ENCODE results near the gene DYRK3. TPM values are rescaled to one million over a fixed set of nuclear protein-coding genes. Genes with fewer than 3 reads are reported as not detected.

The DYRK3 gene
- total and polyA plus RNA-seq, 2 of the 13 experiments (the other 11 are each of a cell fraction or from before 2014, with no cell fraction given) = 0.48 to 2.8 TPM

- no peaks in the 10 kb centered on the region for H3K79me2 ChIP-seq (ENCODE audit: insufficient read depth, low read length)
- H3K36me3 ChIP-seq (replicated peaks in 1 of 2; ENCODE audit: control insufficient read depth in 1 of 2, insufficient read depth in 2 of 2, low read length in 2 of 2) = no peaks in the 10 kb centered on the region
- POLR2A ChIA-PET = interaction anchor here (0.9 kb wide), 1 partner anchor 18 kb away, joined by 5 read pairs; the partner anchor contains the start of gene EIF2D
- no peak overlapping the region for H3K27ac ChIP-seq (ENCODE audit: extremely low read length, insufficient read depth, low read length)
- in situ Hi-C loops (cut with HindIII; ENCODE audit: extremely low pct_ligation_motif_present, low pct_unique_long_range_greater_than_20kb) = loop anchor here (5.0 to 25.0 kb wide), 2 partner anchors 36 to 281 kb away; partner anchors contain the start of gene FCMR
- H3K27me3 ChIP-seq (ENCODE audit: control insufficient read depth in 1 of 2, insufficient read depth in 2 of 2, low read length in 2 of 2) = peaks cover 0 to 23% of the 10 kb centered on the region in 2 experiments; a peak in 3 of 5 replicates
- peak; percentile 85 for FAIRE-seq
- peak; percentile 78 for DNase-seq (ENCODE audit: low spot score)
- BruUV-seq (replicated peaks) = no TSS peak
- H2AFZ ChIP-seq (ENCODE audit: low read length) = no peak overlapping the region
- 17% methylated on average over 4 of the region's 4 CpGs for WGBS (ENCODE audit: low lambda C conversion rate)
- peaks cover 24% of the 10 kb centered on the region for H3K4me1 ChIP-seq (ENCODE audit: insufficient read depth, low read length)
- ATAC-seq = peak; percentile 39
- H3K4me3 ChIP-seq (replicated peaks in 1 of 3; ENCODE audit: insufficient read depth in 1 of 3, low read depth in 2 of 3, low read length in 3 of 3) = no peak overlapping the region
- intact Hi-C loops (cut with micrococcal nuclease; ENCODE audit: unreplicated experiment) = loop anchor here (5.0 kb wide), 1 partner anchor 351 kb away; no protein-coding TSS in a partner anchor
- H3K9ac ChIP-seq (ENCODE audit: insufficient read depth, low read depth, low read length) = no peak overlapping the region
- no peak overlapping the region for H3K4me2 ChIP-seq (ENCODE audit: low read depth, low read length)
- no peaks in the 10 kb centered on the region for H4K20me1 ChIP-seq (ENCODE audit: insufficient read depth, low read length)
- H3K9me3 ChIP-seq (ENCODE audit: low read length) = no peaks in the 10 kb centered on the region
- CTCF ChIA-PET (ENCODE audit: low intra/inter-chr PET ratio, low total read pairs) = interaction anchor here (1.2 to 1.9 kb wide), 3 partner anchors 27 to 351 kb away, joined by 3 to 17 read pairs (median 3); no protein-coding TSS in a partner anchor
- 0 out of 2 replicates have a peak, but pooled peaks have one; percentile 38 for TF ChIP-seq ZNF574 (CRISPR knock-in tag; IDR thresholded peaks at IDR 0.05)
- TF ChIP-seq CTCF (CRISPR knock-in tag; IDR thresholded peaks at IDR 0.05) = peak; percentile 61
- TF ChIP-seq ZBTB38 (CRISPR knock-in tag; IDR thresholded peaks at IDR 0.05) = no peak
- no peak for TF ChIP-seq ZNF788 (CRISPR knock-in tag; IDR thresholded peaks at IDR 0.05; ENCODE audit: borderline replicate concordance)
- no peak for TF ChIP-seq ZNF713 (CRISPR knock-in tag; IDR thresholded peaks at IDR 0.05)
- no peak for TF ChIP-seq ZNF75D (CRISPR knock-in tag; IDR thresholded peaks at IDR 0.05; ENCODE audit: borderline replicate concordance)
- no peak for TF ChIP-seq YEATS2 (CRISPR knock-in tag; IDR thresholded peaks at IDR 0.05; ENCODE audit: borderline replicate concordance)
- no peak for TF ChIP-seq HHEX (CRISPR knock-in tag; IDR thresholded peaks at IDR 0.05)
- peak; percentile 94 for TF ChIP-seq USF2 (IDR thresholded peaks at IDR 0.05; ENCODE audit: low read depth, low read length)
- peak; percentile 81; the same call in 1 of the 2 replicates for TF ChIP-seq USF2 (CRISPR knock-in tag; IDR thresholded peaks at IDR 0.05; ENCODE audit: borderline replicate concordance)
- TF ChIP-seq ZNF251 (CRISPR knock-in tag; IDR thresholded peaks at IDR 0.05) = no peak
- peak; percentile 68 for TF ChIP-seq NFYC (CRISPR knock-in tag; IDR thresholded peaks at IDR 0.05)
- TF ChIP-seq STAG1 (CRISPR knock-in tag; IDR thresholded peaks at IDR 0.05) = peak; percentile 49
- no peak for TF ChIP-seq ZGPAT (CRISPR knock-in tag; IDR thresholded peaks at IDR 0.05)
- peak; percentile 55 for TF ChIP-seq SMC3 (IDR thresholded peaks at IDR 0.05; ENCODE audit: low read length)
- no peak for TF ChIP-seq ZBTB21 (CRISPR knock-in tag; IDR thresholded peaks at IDR 0.05)
These were observed 4.2 kb upstream of the DYRK3 start for GRCh38 chr1:206631085-206631509.
